NCI-H524 (cell line): Measurements from ENCODE around the gene ZRANB1.
A peak's percentile ranks its signal among the peaks of the same experiment; 100 is the strongest.

ENCODE experiments used
- DNase-seq, 2 experiments: peaks; one replicate each; lab custom pipeline; 2025; lab: John Stamatoyannopoulos, UW

Gene ZRANB1

GRCh38 chr10:124921261-124921660 is 20.7 kb upstream of the ZRANB1 start:
- no peak for DNase-seq

GRCh38 chr10:124923684-124924083 is 18.2 kb upstream of the ZRANB1 start:
- no peak for DNase-seq

GRCh38 chr10:124926548-124926947 is 15.4 kb upstream of the ZRANB1 start:
- DNase-seq, result no peak

GRCh38 chr10:124928087-124928486 is 13.8 kb upstream of the ZRANB1 start:
- peak in 1 of 2 experiments; percentile 61 for DNase-seq

- no peak for DNase-seq
Measured at GRCh38 chr10:124928545-124928944, 13.4 kb upstream of the ZRANB1 start.

- no peak for DNase-seq
Measured at GRCh38 chr10:124935946-124936345, 6.0 kb upstream of the ZRANB1 start.

- no peak for DNase-seq
Measured at GRCh38 chr10:124936813-124937212, 5.1 kb upstream of the ZRANB1 start.

GRCh38 chr10:124939290-124939689 is 2.6 kb upstream of the ZRANB1 start:
- DNase-seq, result no peak

GRCh38 chr10:124942317-124943169 is 620 bp downstream of the ZRANB1 start:
- DNase-seq, result no peak

GRCh38 chr10:124943301-124944092 is 1.6 kb downstream of the ZRANB1 start:
- no peak for DNase-seq

GRCh38 chr10:124944982-124945381 is 3.1 kb downstream of the ZRANB1 start:
- no peak for DNase-seq

GRCh38 chr10:124946945-124947344 is 5.0 kb downstream of the ZRANB1 start:
- peak; percentile 1 to 51 for DNase-seq

- DNase-seq, result no peak
Measured at GRCh38 chr10:124949543-124949942, 7.6 kb downstream of the ZRANB1 start.

- DNase-seq, result no peak
Measured at GRCh38 chr10:124952123-124952522, 10.2 kb downstream of the ZRANB1 start.

- no peak for DNase-seq
Measured at GRCh38 chr10:124953421-124953820, 11.5 kb downstream of the ZRANB1 start.

GRCh38 chr10:124955243-124955642 is 13.3 kb downstream of the ZRANB1 start:
- no peak for DNase-seq

- no peak for DNase-seq
Measured at GRCh38 chr10:124955868-124956267, 13.9 kb downstream of the ZRANB1 start.

- no peak for DNase-seq
Measured at GRCh38 chr10:124956764-124957163, 14.8 kb downstream of the ZRANB1 start.

GRCh38 chr10:124957404-124957947 is 15.6 kb downstream of the ZRANB1 start:
- DNase-seq, result no peak

GRCh38 chr10:124959564-124959963 is 17.6 kb downstream of the ZRANB1 start:
- no peak for DNase-seq

GRCh38 chr10:124961248-124961570 is 19.3 kb downstream of the ZRANB1 start:
- DNase-seq, result no peak

- DNase-seq, result no peak
Measured at GRCh38 chr10:124962421-124962820, 20.5 kb downstream of the ZRANB1 start.
